Body of pancreas (tissue), 4 donors: ENCODE data around the gene HCFC1R1.

Experiments used
- CTCF ChIP-seq, 7 experiments: fragments of 450-650 bp in 4 of 7; fragments of 200-600 bp in 3 of 7; sonication (generic) in 3 of 7; IDR thresholded peaks; one replicate each; pipeline ENCODE4 v1.5.1; 2016 to 2019; ENCODE audit warnings: antibody characterized with exemption in 7 of 7
- POLR2A ChIP-seq, 3 donors: fragments of 450-650 bp; IDR thresholded peaks; one replicate each; pipeline ENCODE4 v1.6.1; 2016; ENCODE audit warnings: antibody characterized with exemption in 3 of 3, mild to moderate bottlenecking in 2 of 3

DNA sequence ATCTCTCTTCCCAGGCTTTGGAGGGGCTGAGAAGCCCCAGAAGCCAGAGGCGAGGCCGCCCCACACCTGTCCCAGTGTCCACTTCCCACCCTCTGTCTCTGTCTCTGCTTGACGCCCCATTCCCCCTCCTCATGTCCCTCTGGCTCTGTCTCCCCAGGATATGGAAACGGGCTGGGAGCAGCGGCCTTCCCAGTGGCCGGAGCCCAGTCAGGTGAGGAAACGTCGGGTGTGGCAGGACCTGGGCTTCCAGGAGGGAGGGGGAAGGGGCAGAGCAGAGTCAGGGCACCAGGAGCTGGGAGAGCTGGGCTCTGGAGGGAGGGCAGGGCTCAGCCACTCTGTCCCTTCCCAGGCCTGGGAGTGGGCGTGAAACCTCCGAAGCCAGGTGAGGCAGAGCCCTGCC is 32.9 kb downstream of the HCFC1R1 start:
- TF ChIP-seq CTCF (IDR thresholded peaks at IDR 0.05): no peak
- no peak for TF ChIP-seq POLR2A (IDR thresholded peaks at IDR 0.05)
